GM12878 (cell line): ENCODE measurements around the gene CCDC82.

Source experiments
- CEBPB ChIP-seq, 2 experiments: fragments of 150-350 bp in 1 of 2; IDR thresholded peaks; 2 replicates each; pipeline ENCODE4 v1.6.1; 2012 to 2014; ENCODE audit warnings: low read depth in 2 of 2, low read length in 2 of 2, borderline replicate concordance in 1 of 2, inconsistent platforms in 1 of 2
- CTCF ChIP-seq, 3 experiments: IDR thresholded peaks in 2 of 3; conservative IDR thresholded peaks in 1 of 3; 2 replicates each; pipeline ENCODE4 v1.5.1; 2011; ENCODE audit warnings: low read depth in 3 of 3, low read length in 3 of 3, mild to moderate bottlenecking in 3 of 3, control low read depth in 2 of 3, moderate library complexity in 2 of 3, inconsistent platforms in 1 of 3, mixed read lengths in 1 of 3; ENCODE audit not compliant: control insufficient read depth in 2 of 3, insufficient read depth in 1 of 3; ENCODE audit errors: extremely low read depth in 1 of 3
- E4F1 ChIP-seq: fragments of 450-650 bp; IDR thresholded peaks from 2 replicates; pipeline ENCODE4 v1.6.1; 2018; ENCODE audit warnings: borderline replicate concordance, mild to moderate bottlenecking; ENCODE audit not compliant: partially characterized antibody
- EP300 ChIP-seq, 2 experiments: fragments of 150-350 bp in 1 of 2; IDR thresholded peaks; 2 replicates each; pipeline ENCODE4 v1.6.1; 2011 to 2012; ENCODE audit warnings: low read depth in 2 of 2, low read length in 2 of 2, borderline replicate concordance in 1 of 2, improper control_type of control experiment in 1 of 2, inconsistent platforms in 1 of 2; ENCODE audit not compliant: control insufficient read depth in 1 of 2
- EZH2 ChIP-seq: IDR thresholded peaks from 2 replicates; pipeline ENCODE4 v1.6.1; 2012; ENCODE audit warnings: low read depth, mild to moderate bottlenecking, control low read depth, inconsistent platforms, low read length, borderline replicate concordance; ENCODE audit not compliant: control insufficient read depth
- MTA2 ChIP-seq: fragments of 450-650 bp; IDR thresholded peaks from 2 replicates; pipeline ENCODE4 v1.6.1; 2016; ENCODE audit warnings: low read depth, mild to moderate bottlenecking, moderate library complexity
- MYC ChIP-seq: IDR thresholded peaks from 2 replicates; pipeline ENCODE4 v1.6.1; 2011; ENCODE audit warnings: mild to moderate bottlenecking, low read length, moderate library complexity, inconsistent platforms; ENCODE audit not compliant: insufficient read depth, insufficient replicate concordance, insufficient read length, severe bottlenecking
- POLR2AphosphoS5 ChIP-seq: IDR thresholded peaks from 2 replicates; pipeline ENCODE4 v1.6.1; 2011; ENCODE audit warnings: mild to moderate bottlenecking, low read length, inconsistent platforms
- RELA ChIP-seq: fragments of 450-650 bp; IDR thresholded peaks from 2 replicates; pipeline ENCODE4 v1.8.0; 2014; ENCODE audit warnings: borderline replicate concordance; ENCODE audit not compliant: partially characterized antibody
- SMAD1 ChIP-seq: fragments of 450-650 bp; IDR thresholded peaks from 2 replicates; pipeline ENCODE4 v1.6.1; 2018; ENCODE audit warnings: mild to moderate bottlenecking, low read depth; ENCODE audit not compliant: partially characterized antibody
- TAF1 ChIP-seq: IDR thresholded peaks from 2 replicates; pipeline ENCODE4 v1.6.1; 2011; ENCODE audit warnings: mild to moderate bottlenecking, low read depth, low read length, borderline replicate concordance
- ZZZ3 ChIP-seq: IDR thresholded peaks from 2 replicates; pipeline ENCODE4 v1.6.1; 2011; ENCODE audit warnings: low read depth; ENCODE audit not compliant: control insufficient read depth, insufficient read length

GRCh38 chr11:96309643-96310017 lies 80.1 kb downstream of the CCDC82 start:
- TF ChIP-seq EZH2: no peak
- no peak for TF ChIP-seq EP300 (IDR thresholded peaks at IDR 0.05; ENCODE audit: borderline replicate concordance in 1 of 2, control insufficient read depth in 1 of 2, low read depth in 2 of 2, low read length in 2 of 2)
- TF ChIP-seq TAF1: no peak
- TF ChIP-seq E4F1: no peak
- no peak for TF ChIP-seq MYC
- no peak for TF ChIP-seq MTA2
- TF ChIP-seq SMAD1: no peak
- TF ChIP-seq CTCF (IDR thresholded peaks at IDR 0.05 in 2 of 3, conservative IDR thresholded peaks at IDR 0.05 in 1 of 3; ENCODE audit: control insufficient read depth in 2 of 3, extremely low read depth in 1 of 3, insufficient read depth in 1 of 3, low read depth in 3 of 3, low read length in 3 of 3): no peak
- TF ChIP-seq POLR2AphosphoS5: no peak
- TF ChIP-seq CEBPB (IDR thresholded peaks at IDR 0.05; ENCODE audit: borderline replicate concordance in 1 of 2, low read depth in 2 of 2, low read length in 2 of 2): no peak
- TF ChIP-seq ZZZ3: no peak
- no peak for TF ChIP-seq RELA
